ENCODE measurements around the gene UBN1. TPM values are rescaled to one million over a fixed set of nuclear protein-coding genes. Genes with fewer than 3 reads are reported as not detected.

UBN1 gene
- polyA plus RNA-seq, 3 donors: 5.3 to 24.5 (median 7.3) TPM

DNA sequence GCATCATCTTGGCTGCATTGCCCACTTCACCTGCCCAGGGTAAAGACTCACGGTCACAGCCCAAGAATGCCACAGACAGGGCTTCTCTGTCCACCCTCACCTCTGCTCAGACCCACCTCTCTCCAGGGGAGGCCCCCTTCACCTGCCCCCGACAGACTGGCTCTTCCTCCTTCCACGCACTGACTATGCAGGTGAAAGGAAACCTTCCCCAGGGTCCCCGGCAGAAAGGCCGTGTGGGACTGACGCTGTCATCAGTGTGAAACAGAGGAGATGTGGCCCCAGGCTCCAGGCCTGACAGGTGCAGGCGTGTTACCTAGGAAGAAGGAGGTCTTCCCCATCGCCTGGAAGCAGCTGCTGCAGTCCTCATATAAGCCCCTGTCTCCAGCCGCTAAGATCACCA lies 35.5 kb upstream of the UBN1 start:
- peaks cover 69 to 97% of the 10 kb centered on the region in 2 donors for H3K36me3 Mint-ChIP-seq
- Histone ChIP-seq H3K27ac (ENCODE audit: low read depth in 1 of 2, low read length in 2 of 2) (no peak overlapping the region), H3K9ac (ENCODE audit: insufficient read depth, low read length, poor library complexity, severe bottlenecking) (no peak overlapping the region), H3K4me1 (ENCODE audit: control insufficient read depth in 1 of 2, insufficient read depth in 2 of 2, low read length in 2 of 2) (no peaks in the 10 kb centered on the region), H3K27me3 (ENCODE audit: control insufficient read depth in 2 of 2, insufficient read depth in 2 of 2, low read length in 2 of 2) (no peaks in the 10 kb centered on the region), H2AFZ (ENCODE audit: insufficient read depth, low read depth, low read length, poor library complexity, severe bottlenecking) (no peak overlapping the region), H3K4me2 (replicated peaks; ENCODE audit: extremely low read depth, low read length, poor library complexity, severe bottlenecking) (no peak overlapping the region), H3K36me3 (replicated peaks in 1 of 2; ENCODE audit: control insufficient read depth in 1 of 2, insufficient read depth in 2 of 2, low read length in 2 of 2) (peaks cover 81 to 95% of the 10 kb centered on the region in 2 donors), H4K20me1 (ENCODE audit: insufficient read depth, low read length) (no peaks in the 10 kb centered on the region), H3K79me2 (ENCODE audit: insufficient read depth, low read length) (peaks cover 4% of the 10 kb centered on the region), H3K9me3 (replicated peaks in 1 of 2; ENCODE audit: control insufficient read depth in 1 of 2, insufficient read depth in 1 of 2, low read length in 2 of 2) (no peaks in the 10 kb centered on the region), H3K4me3 (replicated peaks in 1 of 3; ENCODE audit: low read depth in 2 of 3, low read length in 3 of 3) (no peak overlapping the region)
- H3K9me3 Mint-ChIP-seq: peaks cover 0 to 1% (median 0%) of the 10 kb centered on the region in 7 donors
- TF ChIP-seq, protein P1, sequence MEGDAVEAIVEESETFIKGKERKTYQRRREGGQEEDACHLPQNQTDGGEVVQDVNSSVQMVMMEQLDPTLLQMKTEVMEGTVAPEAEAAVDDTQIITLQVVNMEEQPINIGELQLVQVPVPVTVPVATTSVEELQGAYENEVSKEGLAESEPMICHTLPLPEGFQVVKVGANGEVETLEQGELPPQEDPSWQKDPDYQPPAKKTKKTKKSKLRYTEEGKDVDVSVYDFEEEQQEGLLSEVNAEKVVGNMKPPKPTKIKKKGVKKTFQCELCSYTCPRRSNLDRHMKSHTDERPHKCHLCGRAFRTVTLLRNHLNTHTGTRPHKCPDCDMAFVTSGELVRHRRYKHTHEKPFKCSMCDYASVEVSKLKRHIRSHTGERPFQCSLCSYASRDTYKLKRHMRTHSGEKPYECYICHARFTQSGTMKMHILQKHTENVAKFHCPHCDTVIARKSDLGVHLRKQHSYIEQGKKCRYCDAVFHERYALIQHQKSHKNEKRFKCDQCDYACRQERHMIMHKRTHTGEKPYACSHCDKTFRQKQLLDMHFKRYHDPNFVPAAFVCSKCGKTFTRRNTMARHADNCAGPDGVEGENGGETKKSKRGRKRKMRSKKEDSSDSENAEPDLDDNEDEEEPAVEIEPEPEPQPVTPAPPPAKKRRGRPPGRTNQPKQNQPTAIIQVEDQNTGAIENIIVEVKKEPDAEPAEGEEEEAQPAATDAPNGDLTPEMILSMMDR (IDR thresholded peaks at IDR 0.05): no peak
- no peak for DNase-seq
- intact Hi-C loops (cut with micrococcal nuclease): no loop called here
- WGBS (ENCODE audit: insufficient coverage): 97% methylated on average over 5 of the region's 9 CpGs
- no peak overlapping the region for H3K4me3 Mint-ChIP-seq
- no peaks in the 10 kb centered on the region for H3K4me1 Mint-ChIP-seq
- H3K27me3 Mint-ChIP-seq (ENCODE audit: low read depth in 3 of 3): peaks cover 0 to 2% (median 2%) of the 10 kb centered on the region in 3 donors
- peak overlapping the region in 2 of 7 donors; percentile 54 to 87 for H3K27ac Mint-ChIP-seq

GRCh38 chr16:4813251-4814003 lies 33.9 kb upstream of the UBN1 start:
- Histone ChIP-seq H4K20me1 (ENCODE audit: insufficient read depth, low read length) (no peaks in the 10 kb centered on the region), H3K4me3 (replicated peaks in 1 of 3; ENCODE audit: low read depth in 2 of 3, low read length in 3 of 3) (no peak overlapping the region), H2AFZ (ENCODE audit: insufficient read depth, low read depth, low read length, poor library complexity, severe bottlenecking) (no peak overlapping the region), H3K9ac (ENCODE audit: insufficient read depth, low read length, poor library complexity, severe bottlenecking) (no peak overlapping the region), H3K4me1 (ENCODE audit: control insufficient read depth in 1 of 2, insufficient read depth in 2 of 2, low read length in 2 of 2) (no peaks in the 10 kb centered on the region), H3K27me3 (ENCODE audit: control insufficient read depth in 2 of 2, insufficient read depth in 2 of 2, low read length in 2 of 2) (no peaks in the 10 kb centered on the region), H3K9me3 (replicated peaks in 1 of 2; ENCODE audit: control insufficient read depth in 1 of 2, insufficient read depth in 1 of 2, low read length in 2 of 2) (no peaks in the 10 kb centered on the region), H3K4me2 (replicated peaks; ENCODE audit: extremely low read depth, low read length, poor library complexity, severe bottlenecking) (no peak overlapping the region), H3K27ac (ENCODE audit: low read depth in 1 of 2, low read length in 2 of 2) (no peak overlapping the region), H3K36me3 (replicated peaks in 1 of 2; ENCODE audit: control insufficient read depth in 1 of 2, insufficient read depth in 2 of 2, low read length in 2 of 2) (peaks cover 79 to 96% of the 10 kb centered on the region in 2 donors), H3K79me2 (ENCODE audit: insufficient read depth, low read length) (no peaks in the 10 kb centered on the region)
- H3K36me3 Mint-ChIP-seq: peaks cover 75 to 98% of the 10 kb centered on the region in 2 donors
- no peaks in the 10 kb centered on the region for H3K4me1 Mint-ChIP-seq
- intact Hi-C loops (cut with micrococcal nuclease): no loop called here
- 94% methylated on average over 13 of the region's 16 CpGs for WGBS (ENCODE audit: insufficient coverage)
- peak overlapping the region in 2 of 7 donors; percentile 46 to 73 for H3K27ac Mint-ChIP-seq
- peaks cover 0 to 1% (median 0%) of the 10 kb centered on the region in 7 donors for H3K9me3 Mint-ChIP-seq
- DNase-seq: no peak
- peaks cover 0 to 2% (median 2%) of the 10 kb centered on the region in 3 donors for H3K27me3 Mint-ChIP-seq (ENCODE audit: low read depth in 3 of 3)
- TF ChIP-seq, protein P1 (IDR thresholded peaks at IDR 0.05): no peak
- H3K4me3 Mint-ChIP-seq: no peak overlapping the region
